ENCODE data around the gene CARMIL1. TPM values are rescaled to one million over a fixed set of nuclear protein-coding genes. Genes with fewer than 3 reads are reported as not detected.

The CARMIL1 gene
- total and polyA plus RNA-seq, 2 donors from 2014 or later = 22.3 to 51.1 TPM

GRCh38 chr6:25603251-25603650 is 324.1 kb downstream of the CARMIL1 start:
- TF ChIP-seq, protein P1, sequence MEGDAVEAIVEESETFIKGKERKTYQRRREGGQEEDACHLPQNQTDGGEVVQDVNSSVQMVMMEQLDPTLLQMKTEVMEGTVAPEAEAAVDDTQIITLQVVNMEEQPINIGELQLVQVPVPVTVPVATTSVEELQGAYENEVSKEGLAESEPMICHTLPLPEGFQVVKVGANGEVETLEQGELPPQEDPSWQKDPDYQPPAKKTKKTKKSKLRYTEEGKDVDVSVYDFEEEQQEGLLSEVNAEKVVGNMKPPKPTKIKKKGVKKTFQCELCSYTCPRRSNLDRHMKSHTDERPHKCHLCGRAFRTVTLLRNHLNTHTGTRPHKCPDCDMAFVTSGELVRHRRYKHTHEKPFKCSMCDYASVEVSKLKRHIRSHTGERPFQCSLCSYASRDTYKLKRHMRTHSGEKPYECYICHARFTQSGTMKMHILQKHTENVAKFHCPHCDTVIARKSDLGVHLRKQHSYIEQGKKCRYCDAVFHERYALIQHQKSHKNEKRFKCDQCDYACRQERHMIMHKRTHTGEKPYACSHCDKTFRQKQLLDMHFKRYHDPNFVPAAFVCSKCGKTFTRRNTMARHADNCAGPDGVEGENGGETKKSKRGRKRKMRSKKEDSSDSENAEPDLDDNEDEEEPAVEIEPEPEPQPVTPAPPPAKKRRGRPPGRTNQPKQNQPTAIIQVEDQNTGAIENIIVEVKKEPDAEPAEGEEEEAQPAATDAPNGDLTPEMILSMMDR (IDR thresholded peaks at IDR 0.05; ENCODE audit: borderline replicate concordance, extremely low read depth, insufficient read depth) = no peak
- intact Hi-C loops (cut with DNase I) = no loop called here
- no peak for FAIRE-seq

GRCh38 chr6:25606151-25606550 is 327.0 kb downstream of the CARMIL1 start:
- H3K4me3 ChIP-seq (ENCODE audit: low read length in 3 of 3) = no peak overlapping the region
- H3K36me3 ChIP-seq (ENCODE audit: control insufficient read depth in 2 of 3, insufficient read depth in 3 of 3, low read length in 3 of 3) = peaks cover 0 to 11% (median 9%) of the 10 kb centered on the region in 3 donors
- H3K9ac ChIP-seq (ENCODE audit: low read length in 3 of 3) = no peak overlapping the region
- no peaks in the 10 kb centered on the region for H3K27me3 ChIP-seq (ENCODE audit: control insufficient read depth, insufficient read depth, low read length)
- TF ChIP-seq, protein P1 (IDR thresholded peaks at IDR 0.05; ENCODE audit: borderline replicate concordance, extremely low read depth, insufficient read depth) = no peak
- no peaks in the 10 kb centered on the region for H3K9me3 ChIP-seq (ENCODE audit: control insufficient read depth in 2 of 3, insufficient read depth in 1 of 3, low read length in 3 of 3)
- peaks cover 0 to 3% (median 0%) of the 10 kb centered on the region in 3 donors for H3K4me1 ChIP-seq (ENCODE audit: control insufficient read depth in 2 of 3, insufficient read depth in 2 of 3, low read depth in 1 of 3, low read length in 3 of 3)
- DNase-seq = no peak
- intact Hi-C loops (cut with DNase I) = no loop called here
- H3K27ac ChIP-seq (ENCODE audit: low read depth in 2 of 2, low read length in 2 of 2) = no peak overlapping the region
- FAIRE-seq = no peak

More at GRCh38 chr6:25603251-25603650, 324.1 kb downstream of the CARMIL1 start:
- Histone ChIP-seq H3K9me3 (ENCODE audit: control insufficient read depth in 2 of 3, insufficient read depth in 1 of 3, low read length in 3 of 3) (no peaks in the 10 kb centered on the region), H3K9ac (ENCODE audit: low read length in 3 of 3) (no peak overlapping the region), H3K27me3 (ENCODE audit: control insufficient read depth, insufficient read depth, low read length) (no peaks in the 10 kb centered on the region), H3K4me1 (ENCODE audit: control insufficient read depth in 2 of 3, insufficient read depth in 2 of 3, low read depth in 1 of 3, low read length in 3 of 3) (peaks cover 0 to 6% (median 3%) of the 10 kb centered on the region in 3 donors), H3K36me3 (ENCODE audit: control insufficient read depth in 2 of 3, insufficient read depth in 3 of 3, low read length in 3 of 3) (peaks cover 0 to 4% (median 4%) of the 10 kb centered on the region in 3 donors), H3K4me3 (ENCODE audit: low read length in 3 of 3) (peak overlapping the region in 1 of 3 donors; percentile 22), H3K27ac (ENCODE audit: low read depth in 2 of 2, low read length in 2 of 2) (no peak overlapping the region)
- no peak for DNase-seq

GRCh38 chr6:25608558-25609174 is 329.5 kb downstream of the CARMIL1 start:
- no peaks in the 10 kb centered on the region for H3K9me3 ChIP-seq (ENCODE audit: control insufficient read depth in 2 of 3, insufficient read depth in 1 of 3, low read length in 3 of 3)
- FAIRE-seq (no peak), DNase-seq (no peak)
- no peaks in the 10 kb centered on the region for H3K27me3 ChIP-seq (ENCODE audit: control insufficient read depth, insufficient read depth, low read length)
- TF ChIP-seq, protein P1 (IDR thresholded peaks at IDR 0.05; ENCODE audit: borderline replicate concordance, extremely low read depth, insufficient read depth) = no peak
- H3K4me3 ChIP-seq (ENCODE audit: low read length in 3 of 3) = no peak overlapping the region
- intact Hi-C loops (cut with DNase I) = no loop called here
- H3K36me3 ChIP-seq (ENCODE audit: control insufficient read depth in 2 of 3, insufficient read depth in 3 of 3, low read length in 3 of 3) = peaks cover 0 to 11% (median 9%) of the 10 kb centered on the region in 3 donors
- H3K4me1 ChIP-seq (ENCODE audit: control insufficient read depth in 2 of 3, insufficient read depth in 2 of 3, low read depth in 1 of 3, low read length in 3 of 3) = no peaks in the 10 kb centered on the region
- no peak overlapping the region for H3K27ac ChIP-seq (ENCODE audit: low read depth in 2 of 2, low read length in 2 of 2)
- H3K9ac ChIP-seq (ENCODE audit: low read length in 3 of 3) = no peak overlapping the region

Measured in kidney (tissue), 14 donors.